ENCODE data around the gene BEND6.

GRCh38 chr6:57048577-57048976 lies 93.7 kb downstream of the BEND6 start:
- TF ChIP-seq CTCF (IDR thresholded peaks at IDR 0.05; ENCODE audit: low read depth, low read length) = no peak
- TF ChIP-seq POLR2A (IDR thresholded peaks at IDR 0.05; ENCODE audit: extremely low read depth, insufficient read length) = no peak
